HCT116 (cell line): ENCODE data around the gene NT5E. TPM values are rescaled to one million over a fixed set of nuclear protein-coding genes. Genes with fewer than 3 reads are reported as not detected.

Experiments
- ATAC-seq: fragments of 200-7000 bp; cut with Tn5 transposase; 2 replicates; pipeline ENCODE4 v1.9.1; 2020; ENCODE audit warnings: mild to moderate bottlenecking, moderate library complexity
- BruUV-seq: library from RNA; stranded (reverse); fragments of 400-500 nt; replicated peaks from 2 replicates; lab custom pipeline; 2021; lab: Mats Ljungman, UMichigan
- CTCF ChIA-PET: fragments of 300-600 bp; sonication (Branson Sonifier 250); formaldehyde crosslinking; loops from one replicate; lab custom pipeline; 2021; ENCODE audit warnings: antibody characterized with exemption; lab: Charles Lee
- POLR2A ChIA-PET: fragments of 300-600, 350-600 bp; sonication (Branson Sonifier 250); formaldehyde crosslinking; loops from one replicate; lab custom pipeline; 2021; ENCODE audit warnings: antibody characterized with exemption; lab: Charles Lee
- RAD21 ChIA-PET, 2 experiments: fragments of 300-600 bp; sonication (Branson Sonifier 250); formaldehyde crosslinking; loops; one replicate each; lab custom pipeline; 2023; ENCODE audit warnings: low total read pairs in 2 of 2; ENCODE audit not compliant: uncharacterized antibody in 2 of 2, unreplicated experiment in 2 of 2, low non-redundant PET in 1 of 2; lab: Charles Lee
- DNase-seq: peaks from one replicate; pipeline ENCODE4 v3.0.0-alpha.2; 2010; ENCODE audit warnings: low read depth, low spot score
- H2AFZ ChIP-seq: fragments of 200-600 bp; shearing (Covaris generic), sonication (generic); 2 replicates; pipeline ENCODE4 v1.6.1; 2017; ENCODE audit warnings: low read depth, mixed run types, mixed read lengths, antibody characterized with exemption, low read length; ENCODE audit not compliant: poor library complexity, severe bottlenecking
- H3K27ac ChIP-seq: 2 replicates; pipeline ENCODE4 v1.5.1; 2012; ENCODE audit warnings: low read depth, low read length
- H3K27me3 ChIP-seq: fragments of 200-600 bp; sonication (generic); 2 replicates; pipeline ENCODE4 v1.6.1; 2016; ENCODE audit warnings: mixed run types, low read length, mixed read lengths; ENCODE audit not compliant: insufficient read depth
- H3K36me3 ChIP-seq, 2 experiments: fragments of 200-500 bp in 1 of 2; fragments of 200-600 bp in 1 of 2; sonication (Bioruptor generic) in 1 of 2; sonication (generic) in 1 of 2; 2 replicates each; pipeline versions ENCODE4 v1.5.1 to v1.6.1; 2014 to 2016; ENCODE audit warnings: low read length in 2 of 2, inconsistent platforms in 1 of 2, mixed read lengths in 1 of 2, mixed run types in 1 of 2; ENCODE audit not compliant: insufficient read depth in 2 of 2, control insufficient read depth in 1 of 2
- H3K4me1 ChIP-seq, 2 experiments: fragments of 200-600 bp in 1 of 2; sonication (generic) in 1 of 2; 2 replicates each; pipeline versions ENCODE4 v1.5.1 to v1.6.1; 2012 to 2017; ENCODE audit warnings: low read length in 2 of 2, inconsistent platforms in 1 of 2, mild to moderate bottlenecking in 1 of 2, mixed read lengths in 1 of 2, mixed run types in 1 of 2, moderate library complexity in 1 of 2; ENCODE audit not compliant: insufficient read depth in 2 of 2, control insufficient read depth in 1 of 2
- H3K4me2 ChIP-seq: fragments of 200-600 bp; sonication (generic); 2 replicates; pipeline ENCODE4 v1.6.1; 2017; ENCODE audit warnings: mixed run types, low read length, mixed read lengths
- H3K4me3 ChIP-seq, 2 experiments: fragments of 200-600 bp in 1 of 2; sonication (generic) in 1 of 2; replicated peaks in 1 of 2; 2 replicates each; pipeline ENCODE4 v1.5.1; 2011 to 2016; ENCODE audit warnings: low read length in 2 of 2, control low read depth in 1 of 2, low read depth in 1 of 2, mild to moderate bottlenecking in 1 of 2, mixed read lengths in 1 of 2, mixed run types in 1 of 2
- H3K79me2 ChIP-seq: fragments of 200-600 bp; sonication (generic); 2 replicates; pipeline ENCODE4 v1.6.1; 2017; ENCODE audit warnings: mild to moderate bottlenecking, mixed run types, low read length, moderate library complexity, mixed read lengths; ENCODE audit not compliant: insufficient read depth
- H3K9ac ChIP-seq: fragments of 200-600 bp; sonication (generic); 2 replicates; pipeline ENCODE4 v1.6.1; 2016; ENCODE audit warnings: low read length, mixed read lengths
- H3K9me2 ChIP-seq: fragments of 200-600 bp; sonication (generic), shearing (Covaris generic); 2 replicates; pipeline ENCODE4 v1.6.1; 2017; ENCODE audit warnings: mixed run types, mild to moderate bottlenecking, moderate library complexity; ENCODE audit not compliant: insufficient read depth
- H3K9me3 ChIP-seq, 2 experiments: fragments of 200-500 bp in 1 of 2; fragments of 200-600 bp in 1 of 2; sonication (Bioruptor generic) in 1 of 2; sonication (generic) in 1 of 2; 2 replicates each; pipeline ENCODE4 v1.6.1; 2014 to 2017; ENCODE audit warnings: low read length in 2 of 2, mixed read lengths in 2 of 2, inconsistent platforms in 1 of 2, low read depth in 1 of 2, mild to moderate bottlenecking in 1 of 2, mixed run types in 1 of 2, moderate library complexity in 1 of 2; ENCODE audit not compliant: control insufficient read depth in 1 of 2, insufficient read depth in 1 of 2
- H4K20me1 ChIP-seq: fragments of 200-600 bp; sonication (generic), shearing (Covaris generic); 2 replicates; pipeline ENCODE4 v1.6.1; 2017; ENCODE audit warnings: mixed run types, mild to moderate bottlenecking, moderate library complexity; ENCODE audit not compliant: insufficient read depth
- CBX3 ChIP-seq: IDR thresholded peaks from 2 replicates; pipeline ENCODE4 v1.6.1; 2012; ENCODE audit warnings: low read depth
- CEBPB ChIP-seq: IDR thresholded peaks from 2 replicates; pipeline ENCODE4 v1.6.1; 2012; ENCODE audit warnings: low read depth
- CTCF ChIP-seq, 3 experiments: fragments of 200-600 bp in 1 of 3; sonication (generic) in 1 of 3; IDR thresholded peaks in 2 of 3; conservative IDR thresholded peaks in 1 of 3; 2 replicates each; pipeline ENCODE4 v1.5.1; 2012 to 2017; ENCODE audit warnings: low read depth in 2 of 3, low read length in 2 of 3, antibody characterized with exemption in 1 of 3, borderline replicate concordance in 1 of 3, control low read depth in 1 of 3, mild to moderate bottlenecking in 1 of 3, mixed read lengths in 1 of 3, mixed run types in 1 of 3, moderate library complexity in 1 of 3; ENCODE audit not compliant: insufficient read depth in 1 of 3
- ELF1 ChIP-seq: IDR thresholded peaks from 2 replicates; pipeline ENCODE4 v1.6.1; 2012; ENCODE audit warnings: low read depth, borderline replicate concordance
- EZH2phosphoT487 ChIP-seq: fragments of 200-600 bp; IDR thresholded peaks from 2 replicates; pipeline ENCODE4 v1.6.1; 2018; ENCODE audit warnings: antibody characterized with exemption, borderline replicate concordance
- FOSL1 ChIP-seq: IDR thresholded peaks from 2 replicates; pipeline ENCODE4 v1.6.1; 2012; ENCODE audit warnings: low read depth
- JUND ChIP-seq: IDR thresholded peaks from 2 replicates; pipeline ENCODE4 v1.6.1; 2012
- POLR2AphosphoS5 ChIP-seq: IDR thresholded peaks from 2 replicates; pipeline ENCODE4 v1.6.1; 2011; ENCODE audit warnings: mild to moderate bottlenecking, low read depth, low read length, moderate library complexity
- SIN3A ChIP-seq: IDR thresholded peaks from 2 replicates; pipeline ENCODE4 v1.6.1; 2012; ENCODE audit warnings: low read depth
- SP1 ChIP-seq: IDR thresholded peaks from 2 replicates; pipeline ENCODE4 v1.6.1; 2012; ENCODE audit warnings: low read depth
- SRF ChIP-seq: IDR thresholded peaks from 2 replicates; pipeline ENCODE4 v1.6.1; 2012; ENCODE audit warnings: low read depth
- TCF7L2 ChIP-seq: IDR thresholded peaks from 2 replicates; pipeline ENCODE4 v1.7.0; 2011; ENCODE audit warnings: borderline replicate concordance, inconsistent platforms; ENCODE audit not compliant: insufficient read depth, insufficient read length; ENCODE audit errors: extremely low read depth
- YY1 ChIP-seq: IDR thresholded peaks from 2 replicates; pipeline ENCODE4 v1.6.1; 2011; ENCODE audit warnings: low read length, low read depth, moderate library complexity, mild to moderate bottlenecking; ENCODE audit not compliant: insufficient replicate concordance; ENCODE audit errors: extremely low read depth
- ZFX ChIP-seq: fragments of 450-650 bp; IDR thresholded peaks from 2 replicates; pipeline ENCODE4 v1.6.1; 2017
- intact Hi-C: fragments of 100-400 bp; cut with micrococcal nuclease; formaldehyde crosslinking; loops from 2 replicates; pipeline ENCODE4 v1.10.0; 2022
- total RNA-seq: library from RNA; stranded (reverse); gene quantifications from one replicate; pipeline ENCODE4 v1.2.1, GENCODE V29; 2021; ENCODE audit not compliant: unreplicated experiment
- TF ChIP-seq, protein P1 (sequence below): IDR thresholded peaks from 2 replicates; pipeline ENCODE4 v1.6.1; 2012
- TF ChIP-seq, protein P2 (sequence below): IDR thresholded peaks from 2 replicates; pipeline ENCODE4 v1.6.1; 2012; ENCODE audit warnings: low read depth
- TF ChIP-seq, protein P3 (sequence below): IDR thresholded peaks from 2 replicates; pipeline ENCODE4 v1.6.1; 2011; ENCODE audit warnings: mild to moderate bottlenecking, low read length, moderate library complexity; ENCODE audit not compliant: insufficient replicate concordance; ENCODE audit errors: extremely low read depth

NT5E gene
- total RNA-seq, 1 experiment from 2014 or later = 68.2 TPM

DNA sequence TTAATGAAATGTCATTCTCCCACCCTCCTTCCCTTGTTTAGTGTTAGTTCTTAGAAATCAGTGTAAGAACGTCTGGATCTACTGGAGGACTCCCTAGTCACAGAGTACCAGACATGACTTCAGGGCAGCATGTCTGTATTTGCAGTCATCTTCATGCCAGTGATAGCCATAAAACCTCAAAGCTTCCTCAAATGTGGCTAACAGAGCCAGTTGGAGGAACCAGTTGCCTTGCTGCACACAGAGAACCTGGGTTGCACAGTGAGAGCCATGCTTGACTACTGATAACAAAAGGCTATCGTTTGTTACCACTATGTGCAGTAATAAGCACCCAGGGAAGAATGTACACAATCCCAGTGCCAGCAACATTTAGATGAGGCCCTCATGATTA is 20.1 kb downstream of the NT5E start:
- Histone ChIP-seq H3K27me3 (no peaks in the 10 kb centered on the region), H3K9me2 (no peaks in the 10 kb centered on the region), H3K36me3 (peaks cover 0 to 9% of the 10 kb centered on the region in 2 experiments; a peak in 1 of 4 replicates), H4K20me1 (no peaks in the 10 kb centered on the region), H3K9me3 (no peaks in the 10 kb centered on the region), H2AFZ (no peak overlapping the region), H3K27ac (no peak overlapping the region), H3K79me2 (no peaks in the 10 kb centered on the region), H3K4me3 (no peak overlapping the region), H3K4me2 (peak overlapping the region; percentile 57), H3K4me1 (peaks cover 21 to 75% of the 10 kb centered on the region in 2 experiments), H3K9ac (peak overlapping the region; percentile 25; the same call in 1 of the 2 replicates)
- ATAC-seq = peak; percentile 15; the same call in 1 of the 2 replicates
- TF ChIP-seq ELF1 (no peak), SP1 (no peak), EZH2phosphoT487 (no peak), SRF (no peak), FOSL1 (no peak), ZFX (no peak), SIN3A (no peak), POLR2AphosphoS5 (no peak), CTCF (IDR thresholded peaks at IDR 0.05 in 2 of 3, conservative IDR thresholded peaks at IDR 0.05 in 1 of 3; ENCODE audit: borderline replicate concordance in 1 of 3, insufficient read depth in 1 of 3, low read depth in 2 of 3, low read length in 2 of 3) (no peak), CBX3 (no peak), CEBPB (no peak), YY1 (no peak), TCF7L2 (no peak), JUND (no peak)
- TF ChIP-seq, protein P1, sequence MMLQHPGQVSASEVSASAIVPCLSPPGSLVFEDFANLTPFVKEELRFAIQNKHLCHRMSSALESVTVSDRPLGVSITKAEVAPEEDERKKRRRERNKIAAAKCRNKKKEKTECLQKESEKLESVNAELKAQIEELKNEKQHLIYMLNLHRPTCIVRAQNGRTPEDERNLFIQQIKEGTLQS = no peak
- TF ChIP-seq, protein P2, sequence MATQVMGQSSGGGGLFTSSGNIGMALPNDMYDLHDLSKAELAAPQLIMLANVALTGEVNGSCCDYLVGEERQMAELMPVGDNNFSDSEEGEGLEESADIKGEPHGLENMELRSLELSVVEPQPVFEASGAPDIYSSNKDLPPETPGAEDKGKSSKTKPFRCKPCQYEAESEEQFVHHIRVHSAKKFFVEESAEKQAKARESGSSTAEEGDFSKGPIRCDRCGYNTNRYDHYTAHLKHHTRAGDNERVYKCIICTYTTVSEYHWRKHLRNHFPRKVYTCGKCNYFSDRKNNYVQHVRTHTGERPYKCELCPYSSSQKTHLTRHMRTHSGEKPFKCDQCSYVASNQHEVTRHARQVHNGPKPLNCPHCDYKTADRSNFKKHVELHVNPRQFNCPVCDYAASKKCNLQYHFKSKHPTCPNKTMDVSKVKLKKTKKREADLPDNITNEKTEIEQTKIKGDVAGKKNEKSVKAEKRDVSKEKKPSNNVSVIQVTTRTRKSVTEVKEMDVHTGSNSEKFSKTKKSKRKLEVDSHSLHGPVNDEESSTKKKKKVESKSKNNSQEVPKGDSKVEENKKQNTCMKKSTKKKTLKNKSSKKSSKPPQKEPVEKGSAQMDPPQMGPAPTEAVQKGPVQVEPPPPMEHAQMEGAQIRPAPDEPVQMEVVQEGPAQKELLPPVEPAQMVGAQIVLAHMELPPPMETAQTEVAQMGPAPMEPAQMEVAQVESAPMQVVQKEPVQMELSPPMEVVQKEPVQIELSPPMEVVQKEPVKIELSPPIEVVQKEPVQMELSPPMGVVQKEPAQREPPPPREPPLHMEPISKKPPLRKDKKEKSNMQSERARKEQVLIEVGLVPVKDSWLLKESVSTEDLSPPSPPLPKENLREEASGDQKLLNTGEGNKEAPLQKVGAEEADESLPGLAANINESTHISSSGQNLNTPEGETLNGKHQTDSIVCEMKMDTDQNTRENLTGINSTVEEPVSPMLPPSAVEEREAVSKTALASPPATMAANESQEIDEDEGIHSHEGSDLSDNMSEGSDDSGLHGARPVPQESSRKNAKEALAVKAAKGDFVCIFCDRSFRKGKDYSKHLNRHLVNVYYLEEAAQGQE = no peak
- TF ChIP-seq, protein P3, sequence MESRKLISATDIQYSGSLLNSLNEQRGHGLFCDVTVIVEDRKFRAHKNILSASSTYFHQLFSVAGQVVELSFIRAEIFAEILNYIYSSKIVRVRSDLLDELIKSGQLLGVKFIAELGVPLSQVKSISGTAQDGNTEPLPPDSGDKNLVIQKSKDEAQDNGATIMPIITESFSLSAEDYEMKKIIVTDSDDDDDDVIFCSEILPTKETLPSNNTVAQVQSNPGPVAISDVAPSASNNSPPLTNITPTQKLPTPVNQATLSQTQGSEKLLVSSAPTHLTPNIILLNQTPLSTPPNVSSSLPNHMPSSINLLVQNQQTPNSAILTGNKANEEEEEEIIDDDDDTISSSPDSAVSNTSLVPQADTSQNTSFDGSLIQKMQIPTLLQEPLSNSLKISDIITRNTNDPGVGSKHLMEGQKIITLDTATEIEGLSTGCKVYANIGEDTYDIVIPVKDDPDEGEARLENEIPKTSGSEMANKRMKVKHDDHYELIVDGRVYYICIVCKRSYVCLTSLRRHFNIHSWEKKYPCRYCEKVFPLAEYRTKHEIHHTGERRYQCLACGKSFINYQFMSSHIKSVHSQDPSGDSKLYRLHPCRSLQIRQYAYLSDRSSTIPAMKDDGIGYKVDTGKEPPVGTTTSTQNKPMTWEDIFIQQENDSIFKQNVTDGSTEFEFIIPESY = no peak
- ChIA-PET CTCF (interaction anchor here (3.3 kb wide), 1 partner anchor 13 kb away, joined by 17 read pairs; no protein-coding TSS in a partner anchor), RAD21 (no interaction called here), POLR2A (interaction anchor here (1.7 kb wide), 1 partner anchor 9 kb away, joined by 9 read pairs; no protein-coding TSS in a partner anchor)
- BruUV-seq = no TSS peak
- no peak for DNase-seq
- intact Hi-C loops = no loop called here
